GM10248 (cell line): Measurements from ENCODE around the gene RAC2.
"Not testable (repeated sequence)": the region's sequence is repeated elsewhere in the genome, so short reads cannot be mapped to it uniquely, and the experiment has no call there.

ENCODE experiments used
- CTCF ChIA-PET: fragments of 300-600 bp; sonication (Branson Sonifier 250); formaldehyde crosslinking; extraction: SDS; loops from one replicate; lab custom pipeline; 2021; ENCODE audit warnings: antibody characterized with exemption; lab: Yijun Ruan, JAX
- POLR2A ChIA-PET: fragments of 350-650 bp; sonication (Branson Sonifier 250); formaldehyde crosslinking; extraction: SDS; loops from one replicate; lab custom pipeline; 2020; ENCODE audit warnings: antibody characterized with exemption; lab: Yijun Ruan, JAX
- DNase-seq: peaks from one replicate; pipeline ENCODE4 v3.0.0; 2012; ENCODE audit errors: extremely low spot score
- CTCF ChIP-seq: IDR thresholded peaks from 2 replicates; pipeline ENCODE4 v1.5.1; 2012; ENCODE audit warnings: mild to moderate bottlenecking, low read depth; ENCODE audit errors: extremely low read depth, missing control alignments, control extremely low read depth

RAC2 gene

GRCh38 chr22:37205046-37205445, 39.0 kb downstream of the RAC2 start:
- no peak for DNase-seq
- POLR2A ChIA-PET = no interaction called here
- no peak for TF ChIP-seq CTCF
- CTCF ChIA-PET = interaction anchor here (1.4 to 8.1 kb wide), 4 partner anchors 38 to 56 kb away, joined by 3 to 58 read pairs (median 4); partner anchors contain the start of gene RAC2

- ChIA-PET CTCF (interaction anchor here (1.4 to 8.1 kb wide), 3 partner anchors 37 to 57 kb away, joined by 3 to 58 read pairs (median 6); partner anchors contain the start of gene RAC2), POLR2A (no interaction called here)
- TF ChIP-seq CTCF = no peak
- no peak for DNase-seq
These were observed 39.9 kb downstream of the RAC2 start for GRCh38 chr22:37204045-37204655.

GRCh38 chr22:37203354-37204044, 40.6 kb downstream of the RAC2 start:
- POLR2A ChIA-PET = no interaction called here
- CTCF ChIA-PET = interaction anchor here (1.3 to 8.1 kb wide), 3 partner anchors 37 to 55 kb away, joined by 3 to 58 read pairs (median 6); partner anchors contain the start of gene RAC2
- no peak for DNase-seq
- TF ChIP-seq CTCF = no peak

DNA sequence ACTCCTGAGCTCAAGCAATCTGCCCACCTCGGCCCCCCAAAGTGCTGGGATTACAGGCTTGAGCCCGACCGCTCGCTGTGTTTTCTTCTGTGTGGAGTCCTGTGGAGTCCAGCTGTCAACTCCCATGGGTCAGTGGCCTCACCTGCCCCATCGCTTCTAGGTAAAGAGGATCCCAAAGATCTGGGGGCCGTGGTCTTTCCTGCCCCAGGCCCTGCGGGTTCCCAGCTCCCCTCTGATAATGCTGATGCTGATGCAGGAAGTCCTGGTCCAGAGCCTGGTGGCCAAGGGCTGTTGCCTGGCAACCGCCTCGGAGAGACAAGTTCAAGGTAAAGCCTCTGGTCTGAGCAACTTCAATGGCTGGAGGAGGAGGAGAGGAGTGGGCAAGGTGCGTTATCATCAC, 41.4 kb downstream of the RAC2 start:
- POLR2A ChIA-PET = no interaction called here
- DNase-seq = no peak
- no peak for TF ChIP-seq CTCF
- CTCF ChIA-PET = interaction anchor here (0.9 to 8.1 kb wide), 4 partner anchors 14 to 56 kb away, joined by 4 to 62 read pairs (median 32); partner anchors contain the start of gene RAC2

- no peak for DNase-seq
- POLR2A ChIA-PET = no interaction called here
- no peak for TF ChIP-seq CTCF
- CTCF ChIA-PET = interaction anchor here (0.9 to 8.1 kb wide), 7 partner anchors 14 to 58 kb away, joined by 3 to 83 read pairs (median 25); partner anchors contain the start of gene RAC2
These were observed 42.0 kb downstream of the RAC2 start for GRCh38 chr22:37202001-37202555.

- not testable (repeated sequence) for DNase-seq
- ChIA-PET POLR2A (interaction anchor here (0.6 to 0.7 kb wide), 3 partner anchors 407 to 879 kb away, joined by 3 to 4 read pairs (median 3); partner anchors contain the start of gene GGA1), CTCF (interaction anchor here (1.4 to 8.1 kb wide), 7 partner anchors 15 to 80 kb away, joined by 3 to 83 read pairs (median 51); partner anchors contain the start of gene RAC2)
These were observed 42.6 kb downstream of the RAC2 start for GRCh38 chr22:37201443-37201820.
